Skin of body (tissue), 2 donors: Measurements from ENCODE around the gene MAGI3. TPM values are rescaled to one million over a fixed set of nuclear protein-coding genes. Genes with fewer than 3 reads are reported as not detected.
"Not testable (repeated sequence)": the region's sequence is repeated elsewhere in the genome, so short reads cannot be mapped to it uniquely, and the experiment has no call there.

Experiments
- DNase-seq: peaks from one replicate; lab custom pipeline; 2025; lab: John Stamatoyannopoulos, UW
- total RNA-seq: library from RNA; depleted of rRNA; stranded (reverse); fragments of >200 nt; gene quantifications from one replicate; pipeline ENCODE4 v1.2.3, GENCODE V29; 2014

Gene MAGI3
- total RNA-seq, 1 donor from 2014 or later: 14.4 TPM

DNA sequence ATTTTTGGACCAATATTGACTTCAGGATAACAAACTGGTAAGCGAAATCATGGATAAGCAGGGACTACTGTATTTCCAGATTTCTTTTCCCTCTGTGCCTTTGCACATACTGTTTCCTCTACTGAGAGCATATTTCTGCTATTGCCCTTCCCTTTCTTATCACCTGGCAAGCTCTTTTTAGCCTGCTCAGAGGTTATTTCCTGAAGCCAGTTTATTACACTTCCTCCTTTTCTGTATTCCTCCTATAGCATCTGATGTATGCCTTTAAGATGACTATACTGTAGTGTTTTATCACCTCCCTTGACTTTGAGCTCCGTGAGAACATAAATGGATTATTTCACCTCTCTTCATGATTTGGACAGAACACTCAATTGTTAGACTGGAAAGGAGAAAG is 49.0 kb downstream of the MAGI3 start:
- DNase-seq: no peak

DNA sequence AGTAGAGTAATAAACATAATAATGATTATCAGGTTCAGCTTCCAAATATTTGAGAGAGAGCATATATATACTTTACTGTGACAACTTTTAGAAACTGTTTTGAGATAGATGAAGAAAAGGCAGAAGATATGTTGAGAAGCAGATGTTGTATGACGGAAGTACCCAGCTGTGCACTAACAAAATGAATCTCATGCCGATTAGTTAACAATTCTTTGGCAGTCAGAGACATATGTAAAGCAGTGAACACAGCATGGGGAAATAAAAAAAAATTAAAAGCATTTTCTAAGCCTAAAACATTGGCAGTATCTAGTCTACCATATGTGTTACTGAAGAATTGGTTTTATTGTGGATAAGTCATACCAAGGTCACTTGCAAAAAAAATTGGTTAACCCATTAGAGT is 51.8 kb downstream of the MAGI3 start:
- peak; percentile 85 for DNase-seq

DNA sequence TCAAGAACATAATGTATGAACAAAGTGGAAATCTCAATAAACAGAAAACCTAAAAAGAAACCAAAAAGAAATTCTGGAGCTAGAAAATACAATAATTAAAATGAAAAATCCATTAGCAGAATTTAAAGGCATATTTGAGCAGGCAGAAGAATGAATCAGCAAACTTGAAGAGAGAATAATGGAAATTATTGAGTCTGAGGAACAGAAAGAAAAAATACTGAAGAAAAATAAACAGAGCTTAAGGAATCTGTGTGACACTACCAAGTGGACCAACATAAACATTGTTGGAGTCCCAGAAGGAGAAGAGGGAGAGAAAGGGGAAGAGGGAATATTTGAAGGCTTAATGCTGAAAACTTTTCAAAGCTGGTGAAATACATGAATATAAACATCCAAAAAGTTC is 54.5 kb downstream of the MAGI3 start:
- DNase-seq: no peak

DNA sequence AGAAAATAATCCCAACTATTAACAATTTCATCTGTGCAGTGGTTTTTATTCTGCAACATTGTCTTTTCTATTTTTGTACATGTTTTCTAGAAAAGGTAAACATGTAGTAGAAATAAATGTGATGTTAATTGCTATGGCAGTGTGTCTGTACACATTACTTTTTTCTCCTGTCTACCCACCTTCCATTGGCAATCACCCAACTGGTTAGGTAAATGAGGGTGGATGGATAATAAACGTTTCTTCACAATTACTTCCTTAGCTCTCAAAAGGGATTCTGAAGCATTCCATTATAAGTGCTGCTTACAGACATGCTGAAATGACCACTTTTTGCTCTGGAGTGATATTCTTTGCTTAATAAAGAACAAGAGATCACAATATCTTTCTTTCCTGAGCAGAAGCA is 61.4 kb downstream of the MAGI3 start:
- no peak for DNase-seq

DNA sequence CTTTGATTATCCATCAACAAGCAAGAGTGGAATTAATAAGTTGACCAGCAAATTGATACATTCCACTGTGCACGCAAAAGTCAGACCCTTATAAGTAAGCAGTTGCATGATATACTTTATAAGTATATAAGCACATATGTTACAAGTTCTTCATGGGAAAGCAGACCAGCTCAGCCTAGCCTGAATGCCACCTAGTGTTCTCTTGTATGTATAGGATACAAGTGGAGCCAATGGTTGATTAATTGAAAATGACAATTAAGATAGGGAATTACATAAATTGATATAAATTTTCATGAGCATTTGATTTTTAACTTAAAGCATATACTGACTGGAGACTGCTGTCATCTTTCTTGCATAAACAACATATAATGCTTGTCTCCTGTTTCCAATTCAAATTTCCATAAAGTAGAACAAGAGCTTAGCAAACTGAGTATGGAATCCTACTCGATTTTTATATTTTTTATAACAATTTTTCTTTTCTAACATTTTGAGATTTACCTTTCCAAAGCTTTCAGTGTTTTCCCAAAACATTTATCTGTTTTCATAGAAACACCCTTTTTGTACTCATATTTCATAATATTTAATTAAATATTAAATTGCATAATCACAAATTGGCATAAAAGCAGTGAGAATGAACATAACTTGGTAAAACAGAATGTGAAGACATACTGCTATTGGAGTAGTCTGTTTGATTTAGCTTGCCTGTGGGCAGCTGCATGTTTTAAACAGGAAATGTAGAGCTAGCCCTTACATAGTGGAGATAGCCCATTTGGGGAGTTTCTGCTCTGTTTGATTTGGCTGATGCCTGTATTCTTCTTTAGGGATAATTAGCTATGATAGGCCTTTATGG is 62.8 kb downstream of the MAGI3 start:
- DNase-seq: peak; percentile 6

DNA sequence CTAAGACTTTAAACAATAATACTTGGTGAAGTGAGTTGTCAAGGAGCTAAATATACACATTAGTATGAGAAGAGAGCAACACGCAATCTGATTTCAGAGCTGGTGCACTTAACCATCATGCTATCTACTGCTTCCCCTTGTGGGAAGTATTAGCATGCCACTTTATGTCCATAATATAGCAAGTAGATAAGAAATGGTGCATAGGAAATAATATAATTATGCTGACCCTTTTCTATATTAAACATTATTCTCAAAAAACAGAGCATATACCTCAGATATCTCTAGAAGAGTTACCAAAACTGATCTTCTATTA is 63.4 kb downstream of the MAGI3 start:
- no peak for DNase-seq

DNA sequence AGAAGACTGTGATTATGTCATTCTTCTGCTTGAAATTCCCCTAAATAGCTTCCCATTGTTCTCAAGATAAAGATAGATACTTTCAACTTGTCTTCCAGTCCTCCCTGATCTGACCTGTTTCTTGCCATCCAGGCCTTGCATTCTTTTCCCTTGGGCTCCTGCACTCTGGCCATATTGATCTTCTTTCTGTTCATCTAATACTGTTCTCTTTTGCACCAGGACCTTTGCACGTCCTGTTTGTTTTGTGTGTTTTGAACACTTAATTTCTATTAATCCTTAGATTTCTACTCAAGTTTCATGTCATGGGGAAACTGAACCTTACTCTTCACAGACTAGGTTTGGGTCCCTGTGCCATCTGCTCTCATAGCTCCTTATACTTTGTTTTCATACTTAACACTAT is 65.1 kb downstream of the MAGI3 start:
- DNase-seq: no peak

DNA sequence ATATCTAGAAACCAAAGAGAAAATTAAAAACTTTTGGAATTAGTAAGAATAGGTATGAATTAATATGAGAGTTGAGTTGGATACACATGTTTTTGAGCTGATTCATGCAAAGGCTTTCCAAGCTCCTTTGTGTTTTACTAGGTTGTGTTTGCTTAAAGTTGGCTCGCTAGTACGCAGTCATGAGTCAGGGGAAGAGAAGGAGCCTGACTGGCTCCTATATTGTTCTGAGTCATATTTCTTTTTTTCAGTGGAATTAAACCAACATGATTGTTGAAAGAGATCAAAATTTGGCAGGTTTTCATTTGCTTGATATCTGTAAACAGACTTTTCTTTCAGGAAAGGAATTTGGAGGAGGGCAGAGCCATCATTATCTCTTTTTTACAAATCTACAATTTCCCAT is 66.7 kb downstream of the MAGI3 start:
- DNase-seq: no peak

DNA sequence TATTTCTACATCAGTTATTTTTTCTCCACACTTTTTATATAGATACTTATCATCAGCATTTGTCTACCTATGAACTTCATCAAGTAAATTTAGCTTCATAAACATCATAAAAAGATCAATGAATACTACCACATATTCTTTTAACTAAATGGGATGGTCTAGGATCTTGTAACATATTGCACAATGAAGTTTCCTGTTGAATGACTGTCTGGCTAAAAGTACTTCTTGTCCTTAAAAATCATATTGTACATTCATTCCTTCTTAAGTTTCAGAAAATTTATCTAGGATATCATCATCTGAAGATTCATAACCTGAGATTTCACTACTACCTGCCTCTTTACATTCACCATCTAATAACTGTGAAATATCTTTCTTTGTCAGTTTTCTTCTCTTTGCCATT is 69.0 kb downstream of the MAGI3 start:
- DNase-seq: no peak

DNA sequence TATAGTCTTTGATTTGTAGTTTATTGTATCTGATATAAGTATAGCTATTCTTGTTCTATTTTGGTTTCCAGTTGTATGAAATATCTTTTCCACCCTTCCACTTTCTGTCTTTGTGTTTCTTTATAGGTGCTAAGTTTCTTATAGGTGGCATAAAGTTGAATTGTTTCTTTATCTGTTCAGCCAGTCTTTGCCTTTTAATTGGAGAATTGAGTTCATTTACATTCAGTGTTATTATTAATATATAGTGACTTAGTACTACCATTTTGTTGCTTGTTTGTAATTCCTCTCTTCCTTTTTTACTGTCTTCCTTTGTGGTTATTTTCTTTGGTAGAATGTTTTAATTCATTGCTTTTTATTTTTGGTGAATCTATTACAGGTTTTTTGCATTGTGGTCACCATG is 77.7 kb downstream of the MAGI3 start:
- DNase-seq: no peak

DNA sequence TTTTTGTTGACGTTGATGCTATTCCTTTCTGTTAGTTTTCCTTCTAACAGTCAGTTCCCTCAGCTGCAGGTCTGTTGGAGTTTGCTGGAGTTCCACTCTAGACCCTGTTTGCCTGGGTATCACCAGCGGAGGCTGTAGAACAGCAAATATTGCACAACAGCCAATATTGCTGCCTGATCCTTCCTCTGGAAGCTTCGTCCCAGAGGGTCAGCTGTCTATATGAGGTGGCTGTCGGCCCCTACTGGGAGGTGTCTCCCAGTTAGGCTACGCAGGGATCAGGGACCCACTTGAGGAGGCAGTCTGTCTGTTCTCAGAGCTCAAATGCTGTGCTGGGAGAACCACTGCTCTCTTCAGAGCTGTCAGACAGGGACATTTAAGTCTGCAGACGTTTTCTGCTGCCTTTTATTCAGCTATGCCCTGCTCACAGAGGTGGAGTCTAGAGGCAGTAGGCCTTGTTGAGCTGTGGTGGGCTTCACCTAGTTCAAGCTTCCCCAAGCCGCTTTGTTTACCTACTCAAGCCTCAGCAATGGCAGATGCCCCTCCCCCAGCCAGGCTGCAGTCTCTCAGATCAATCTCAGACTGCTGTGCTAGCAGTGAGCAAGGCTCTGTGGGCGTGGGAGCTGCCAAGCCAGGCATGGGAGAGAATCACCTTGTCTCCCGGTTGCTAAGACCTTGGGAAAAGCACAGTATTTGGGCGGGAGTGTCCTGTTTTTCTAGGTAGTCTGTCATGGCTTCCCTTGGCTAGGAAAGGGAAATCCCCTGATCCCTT is 88.3 kb downstream of the MAGI3 start:
- DNase-seq: not testable (repeated sequence)

DNA sequence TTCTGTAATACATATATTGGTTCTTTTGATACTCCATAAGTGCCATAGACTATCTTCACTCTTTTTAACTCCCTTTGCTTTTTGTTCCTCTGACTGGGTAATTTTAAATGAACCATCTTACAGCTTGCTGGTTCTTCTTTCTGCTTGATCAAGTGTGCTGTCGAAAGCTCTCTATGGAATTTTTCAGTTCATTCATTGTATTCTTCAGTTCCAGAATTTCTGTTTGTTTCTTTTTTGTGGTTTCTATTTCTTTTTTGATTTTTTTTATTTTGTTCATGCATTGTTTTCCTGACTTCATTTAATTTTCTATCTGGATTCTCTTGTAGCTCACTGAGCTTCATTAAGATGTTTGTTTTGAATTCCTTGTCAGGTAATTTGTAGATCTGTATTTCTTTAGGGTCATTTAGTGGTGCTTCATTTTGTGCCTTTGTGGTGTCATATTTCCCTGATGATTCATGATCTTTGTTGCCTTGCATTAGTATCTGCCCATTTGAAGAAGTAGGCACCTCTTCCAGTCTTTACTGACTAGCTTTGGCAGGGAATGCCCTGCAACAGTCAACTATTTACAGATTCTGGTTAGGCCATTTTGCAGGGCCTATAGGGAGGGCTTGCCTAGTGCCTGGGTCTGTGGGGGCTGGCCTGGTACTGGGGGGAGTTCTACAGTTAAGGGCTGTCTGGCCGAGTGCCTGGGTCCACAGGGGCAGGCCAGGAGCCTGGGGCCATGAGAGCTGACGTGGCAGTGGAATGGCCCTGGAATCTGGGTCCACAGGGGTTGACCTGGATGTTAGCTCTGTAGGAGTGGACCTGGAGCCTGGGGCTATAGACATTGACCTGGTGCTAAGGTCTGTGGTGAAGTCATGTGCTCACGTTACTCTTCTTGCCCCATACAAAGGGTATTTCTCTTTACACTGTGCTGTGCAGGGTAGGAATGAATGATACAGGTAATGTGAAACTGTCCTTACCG is 89.7 kb downstream of the MAGI3 start:
- no peak for DNase-seq

DNA sequence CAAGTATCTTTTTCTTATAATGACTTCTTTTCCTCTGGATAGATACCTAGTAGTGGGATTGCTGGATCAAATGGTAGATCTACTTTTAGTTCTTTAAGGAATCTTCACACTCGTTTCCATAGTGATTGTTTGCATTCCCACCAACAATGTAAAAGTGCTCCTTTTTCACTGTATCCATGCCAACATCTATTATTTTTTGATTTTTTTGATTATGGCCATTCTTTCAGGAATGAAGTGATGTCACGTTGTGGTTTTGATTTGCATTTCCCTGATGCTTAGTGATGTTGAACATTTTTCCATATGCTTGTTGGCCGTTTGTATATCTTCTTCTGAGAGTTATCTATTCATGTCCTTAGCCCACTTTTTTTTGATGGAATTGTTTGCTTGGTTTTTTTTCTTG is 94.8 kb downstream of the MAGI3 start:
- DNase-seq: not testable (repeated sequence)

DNA sequence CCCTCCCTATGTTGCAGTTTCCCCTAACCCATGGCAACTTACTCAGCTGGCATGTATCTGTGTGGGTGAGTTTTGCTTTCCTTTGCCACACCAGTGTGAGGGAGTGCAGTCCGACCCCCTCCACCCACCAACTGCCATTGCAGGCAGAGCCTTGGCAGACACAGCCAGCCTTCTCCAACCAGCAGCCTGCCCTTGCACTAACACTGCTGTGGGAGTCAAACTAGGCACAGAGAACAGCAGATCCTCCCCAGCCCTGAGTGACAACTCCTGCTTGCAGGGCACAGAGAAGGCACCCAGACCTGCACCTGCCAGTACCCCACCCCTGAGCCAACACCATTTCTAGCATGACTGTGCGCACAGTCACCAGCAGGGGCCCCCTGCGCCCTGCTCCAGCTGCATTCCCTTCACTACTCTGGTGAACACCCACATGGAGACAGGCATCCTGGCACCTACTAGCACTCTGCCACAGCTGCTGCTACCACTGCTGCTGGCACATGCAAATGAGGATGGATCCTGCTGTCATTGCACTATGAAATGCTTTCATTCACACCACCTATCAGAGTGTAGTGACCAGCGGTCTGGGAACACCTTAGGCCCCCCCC is 98.4 kb downstream of the MAGI3 start:
- DNase-seq: no peak

DNA sequence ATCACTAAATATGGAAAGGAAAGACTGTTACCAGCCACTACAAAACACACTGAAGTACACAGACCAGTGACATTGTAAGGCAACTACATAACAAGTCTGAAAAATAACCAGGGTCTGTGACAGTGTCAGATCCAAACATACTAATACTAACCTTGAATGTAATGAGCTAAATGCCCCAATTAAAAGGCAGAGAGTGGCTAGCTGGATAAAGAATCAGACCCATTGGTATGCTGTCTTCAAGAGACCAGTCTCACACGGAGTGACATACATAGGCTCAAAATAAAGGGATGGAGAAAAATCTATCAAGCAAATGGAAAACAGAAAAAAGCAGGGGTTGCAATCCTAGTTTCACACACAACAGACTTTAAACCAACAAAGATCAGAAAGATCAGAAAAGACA is 100.1 kb downstream of the MAGI3 start:
- no peak for DNase-seq

DNA sequence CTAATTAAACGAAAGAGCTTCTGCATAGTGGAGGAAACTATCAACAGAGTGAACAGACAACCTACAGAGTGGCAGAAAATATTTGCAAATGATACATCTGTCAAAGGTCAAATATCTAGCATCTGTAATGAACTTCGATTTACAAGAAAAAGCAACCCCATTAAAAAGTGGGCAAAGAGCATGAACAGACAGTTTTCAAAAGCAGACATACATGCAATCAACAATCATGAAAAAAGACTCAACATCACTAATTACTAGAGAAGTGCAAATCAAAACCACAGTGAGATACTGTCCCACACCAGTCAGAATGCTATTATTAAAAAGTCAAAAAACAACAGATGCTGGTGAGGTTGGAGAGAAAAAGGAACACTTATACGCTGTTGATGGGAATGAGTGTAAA is 103.2 kb downstream of the MAGI3 start:
- no peak for DNase-seq

DNA sequence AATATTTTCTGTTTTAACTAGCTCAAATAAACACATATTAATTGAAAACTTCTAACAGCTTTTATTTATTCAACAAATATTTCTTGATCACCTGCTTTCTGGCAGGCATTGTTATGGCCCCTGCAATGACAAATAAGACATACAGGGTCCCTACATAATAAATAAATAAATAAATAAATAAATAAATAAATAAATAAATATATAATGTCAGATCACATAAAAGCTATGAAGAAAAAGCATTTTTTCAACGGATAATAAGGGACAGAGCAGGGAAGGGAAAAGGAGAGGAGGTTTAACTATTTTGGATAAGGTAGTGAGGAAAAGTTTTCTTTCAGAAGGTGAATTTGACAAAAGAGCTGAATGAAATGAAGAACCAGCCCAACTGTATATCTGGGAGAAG is 115.0 kb downstream of the MAGI3 start:
- no peak for DNase-seq

DNA sequence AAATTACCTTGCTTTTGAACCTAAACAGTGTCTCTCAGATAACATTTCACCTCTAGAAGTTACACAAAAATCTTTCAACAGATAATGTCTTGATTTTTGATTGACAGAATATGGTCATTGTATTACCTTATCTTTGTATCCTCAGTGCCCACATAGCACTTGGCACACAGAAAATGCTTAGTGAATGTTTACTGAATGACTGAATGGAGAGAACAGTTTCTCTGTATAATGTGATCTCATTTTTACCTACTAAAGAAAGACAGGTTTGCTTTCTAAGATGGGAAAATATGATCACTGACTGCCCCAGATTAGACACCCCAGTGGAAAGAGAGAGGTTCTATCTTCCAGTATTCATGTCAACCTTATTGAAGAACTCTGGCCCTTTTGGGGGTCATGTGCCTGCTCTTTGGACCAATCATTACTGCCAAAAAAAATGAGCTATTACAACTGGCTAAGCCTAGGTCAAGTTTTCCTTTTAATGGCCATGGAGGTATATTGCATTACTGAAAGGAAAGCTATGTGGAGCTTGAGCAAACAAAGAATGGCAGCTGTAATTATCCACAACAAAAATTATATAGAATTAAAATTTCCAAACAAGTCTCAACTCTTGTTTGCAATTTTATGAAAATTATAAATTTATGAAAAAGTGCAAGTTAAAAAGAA is 117.4 kb downstream of the MAGI3 start:
- DNase-seq: no peak

DNA sequence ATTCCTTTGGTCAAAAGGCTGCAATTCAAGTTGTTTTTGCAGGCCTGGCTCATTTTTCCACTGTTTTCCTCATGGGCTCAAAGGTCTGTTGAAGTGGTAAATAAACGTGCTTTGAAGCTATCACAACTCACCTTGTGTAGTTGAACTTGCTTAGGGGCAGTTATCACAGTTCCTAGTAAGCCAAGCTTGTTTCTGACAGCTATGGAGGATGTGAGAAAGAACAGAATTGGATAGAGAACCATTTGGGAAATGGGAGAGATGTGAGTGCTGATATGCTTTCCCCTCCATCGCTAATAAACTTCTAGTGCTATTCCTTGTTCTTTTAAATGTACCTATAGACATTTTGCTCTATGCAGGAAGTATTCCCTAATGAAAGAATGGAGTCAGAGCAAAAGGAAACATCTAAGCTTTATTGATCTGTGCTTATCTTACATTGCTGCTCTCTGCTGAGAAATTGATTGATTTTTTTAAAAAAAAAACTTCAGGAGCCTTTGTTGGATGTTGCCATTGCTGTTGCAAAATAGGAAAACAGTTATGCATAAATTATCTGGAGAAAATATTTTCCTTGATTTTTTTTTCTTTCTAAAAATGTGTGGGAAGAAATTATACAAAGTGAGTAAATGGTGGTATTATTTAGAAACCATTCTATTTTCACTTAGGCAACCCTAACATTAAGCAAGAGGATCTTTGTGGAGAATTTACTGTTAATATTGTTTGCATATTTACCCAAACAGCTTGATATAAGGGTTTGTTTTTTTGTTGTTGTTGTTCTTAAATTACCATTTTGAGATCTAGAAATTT is 118.2 kb downstream of the MAGI3 start:
- no peak for DNase-seq

DNA sequence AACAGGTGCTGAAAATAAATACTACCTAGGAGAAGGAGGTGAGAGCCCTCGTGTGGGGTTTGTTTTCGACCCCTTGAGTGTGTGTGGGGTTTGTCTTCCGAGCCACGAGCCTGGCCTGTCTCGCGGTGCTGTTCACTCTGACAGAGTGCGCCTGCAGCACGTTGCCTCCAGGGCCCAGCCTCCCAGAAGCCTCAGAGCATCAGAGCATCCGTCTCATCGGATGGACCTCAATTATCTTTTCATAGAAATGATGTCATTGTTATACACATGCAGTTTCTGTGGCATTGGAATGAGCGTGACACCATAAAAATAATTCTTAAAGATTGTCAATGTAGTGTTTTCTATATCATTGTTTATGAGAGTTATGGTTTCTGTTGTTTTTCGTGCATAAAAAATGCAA is 119.5 kb downstream of the MAGI3 start:
- DNase-seq: not testable (repeated sequence)
